IMR-90 (cell line): ENCODE results near the gene ZNF506. TPM values are rescaled to one million over a fixed set of nuclear protein-coding genes. Genes with fewer than 3 reads are reported as not detected.

ENCODE experiments used
- ATAC-seq: fragments of 200-7000 bp; cut with Tn5 transposase; 2 replicates; pipeline ENCODE4 v1.9.1; 2020; ENCODE audit warnings: low read depth, mild to moderate bottlenecking, moderate library complexity
- BruUV-seq: library from RNA; stranded (reverse); fragments of 400-500 nt; replicated peaks from 2 replicates; lab custom pipeline; 2021; lab: Mats Ljungman, UMichigan
- CTCF ChIA-PET: fragments of 300-600 bp; formaldehyde crosslinking; extraction: SDS; loops from one replicate; lab custom pipeline; 2021; ENCODE audit warnings: antibody characterized with exemption; lab: Yijun Ruan, JAX
- POLR2A ChIA-PET: fragments of 300-600 bp; sonication (Branson Sonifier 250); formaldehyde crosslinking; loops from one replicate; lab custom pipeline; 2022; ENCODE audit warnings: antibody characterized with exemption; ENCODE audit not compliant: unreplicated experiment; lab: Charles Lee
- DNase-seq: peaks from one replicate; pipeline ENCODE4 v3.0.0; 2013
- H2AFZ ChIP-seq: replicated peaks from 2 replicates; pipeline ENCODE3; 2013; ENCODE audit warnings: low read length, mild to moderate bottlenecking; ENCODE audit not compliant: poor library complexity
- H2AK5ac ChIP-seq: 2 replicates; pipeline ENCODE4 v1.6.1; 2013; ENCODE audit warnings: low read depth, low read length, inconsistent platforms
- H2AK9ac ChIP-seq: replicated peaks from 2 replicates; pipeline ENCODE3; 2013; ENCODE audit warnings: mild to moderate bottlenecking, low read depth, low read length, moderate library complexity; ENCODE audit not compliant: poor library complexity
- H2BK120ac ChIP-seq: 2 replicates; pipeline ENCODE4 v1.6.1; 2013; ENCODE audit warnings: low read depth, low read length, inconsistent platforms
- H2BK15ac ChIP-seq: 3 replicates; pipeline ENCODE4 v1.6.1; 2013; ENCODE audit warnings: low read depth, low read length, inconsistent platforms
- H2BK20ac ChIP-seq: 2 replicates; pipeline ENCODE4 v1.6.1; 2013; ENCODE audit warnings: low read depth, mild to moderate bottlenecking, inconsistent platforms, low read length, moderate library complexity
- H2BK5ac ChIP-seq: 2 replicates; pipeline ENCODE4 v1.6.1; 2013; ENCODE audit warnings: mild to moderate bottlenecking, low read depth, low read length, inconsistent platforms; ENCODE audit not compliant: poor library complexity, severe bottlenecking
- H3K14ac ChIP-seq: replicated peaks from 2 replicates; pipeline ENCODE4 v1.6.1; 2013; ENCODE audit warnings: low read depth, low read length, inconsistent platforms
- H3K18ac ChIP-seq: 2 replicates; pipeline ENCODE4 v1.6.1; 2013; ENCODE audit warnings: low read depth, low read length, control low read depth
- H3K23ac ChIP-seq: 2 replicates; pipeline ENCODE4 v1.6.1; 2013; ENCODE audit warnings: low read depth, low read length, inconsistent platforms
- H3K27ac ChIP-seq: 2 replicates; pipeline ENCODE4 v1.5.1; 2013; ENCODE audit warnings: mild to moderate bottlenecking, control low read depth, low read length; ENCODE audit not compliant: insufficient read depth
- H3K27me3 ChIP-seq: 2 replicates; pipeline ENCODE4 v1.6.1; 2013; ENCODE audit warnings: low read length; ENCODE audit not compliant: control insufficient read depth, insufficient read depth
- H3K36me3 ChIP-seq: 2 replicates; pipeline ENCODE4 v1.6.1; 2013; ENCODE audit warnings: low read length, mixed read lengths; ENCODE audit not compliant: control insufficient read depth, insufficient read depth
- H3K4ac ChIP-seq: 2 replicates; pipeline ENCODE4 v1.6.1; 2013; ENCODE audit warnings: low read depth, low read length, inconsistent platforms
- H3K4me1 ChIP-seq: 2 replicates; pipeline ENCODE4 v1.6.1; 2013; ENCODE audit warnings: low read length, mixed read lengths; ENCODE audit not compliant: control insufficient read depth, insufficient read depth
- H3K4me2 ChIP-seq: 2 replicates; pipeline ENCODE4 v1.6.1; 2013; ENCODE audit warnings: low read depth, mild to moderate bottlenecking, control low read depth, low read length, moderate library complexity
- H3K4me3 ChIP-seq: 2 replicates; pipeline ENCODE4 v1.5.1; 2013; ENCODE audit warnings: low read depth, mild to moderate bottlenecking, control low read depth, low read length, moderate library complexity; ENCODE audit not compliant: insufficient read depth
- H3K56ac ChIP-seq: 2 replicates; pipeline ENCODE4 v1.6.1; 2013; ENCODE audit warnings: low read length, inconsistent platforms; ENCODE audit not compliant: insufficient read depth; ENCODE audit errors: extremely low read depth
- H3K79me1 ChIP-seq, 2 experiments: 2 replicates each; pipeline ENCODE4 v1.6.1; 2013; ENCODE audit warnings: low read length in 2 of 2, inconsistent platforms in 1 of 2, low read depth in 1 of 2
- H3K9ac ChIP-seq: 2 replicates; pipeline ENCODE4 v1.6.1; 2013; ENCODE audit warnings: low read depth, low read length, control low read depth
- H3K9me1 ChIP-seq: 2 replicates; pipeline ENCODE4 v1.6.1; 2013; ENCODE audit warnings: low read length, inconsistent platforms; ENCODE audit not compliant: insufficient read depth
- H3K9me3 ChIP-seq: 2 replicates; pipeline ENCODE4 v1.6.1; 2013; ENCODE audit warnings: low read length; ENCODE audit not compliant: control insufficient read depth, insufficient read depth
- H4K20me1 ChIP-seq: 2 replicates; pipeline ENCODE4 v1.6.1; 2013; ENCODE audit warnings: low read length, inconsistent platforms; ENCODE audit not compliant: insufficient read depth
- H4K5ac ChIP-seq: 2 replicates; pipeline ENCODE4 v1.6.1; 2013; ENCODE audit warnings: mild to moderate bottlenecking, low read depth, low read length, control low read depth
- H4K8ac ChIP-seq, 2 experiments: 2 replicates each; pipeline ENCODE4 v1.6.1; 2013; ENCODE audit warnings: low read depth in 2 of 2, low read length in 2 of 2, control low read depth in 1 of 2, inconsistent platforms in 1 of 2
- H4K91ac ChIP-seq: 2 replicates; pipeline ENCODE4 v1.6.1; 2013; ENCODE audit warnings: low read depth, low read length, inconsistent platforms; ENCODE audit not compliant: insufficient read depth
- BHLHE40 ChIP-seq: fragments of 150-350 bp; IDR thresholded peaks from 2 replicates; pipeline ENCODE4 v1.6.1; 2016; ENCODE audit warnings: mild to moderate bottlenecking, low read depth, low read length
- CEBPB ChIP-seq: IDR thresholded peaks from 2 replicates; pipeline ENCODE4 v1.6.1; 2012; ENCODE audit warnings: low read depth, low read length, improper control_type of control experiment
- CHD1 ChIP-seq: IDR thresholded peaks from 2 replicates; pipeline ENCODE4 v1.6.1; 2012; ENCODE audit warnings: low read depth, low read length, improper control_type of control experiment
- CTCF ChIP-seq: conservative IDR thresholded peaks from 2 replicates; pipeline ENCODE4 v1.5.1; 2012; ENCODE audit warnings: mild to moderate bottlenecking, low read depth, low read length, improper control_type of control experiment
- FOS ChIP-seq: fragments of 150-350 bp; IDR thresholded peaks from 2 replicates; pipeline ENCODE4 v1.6.1; 2016; ENCODE audit warnings: low read depth, low read length
- MAFK ChIP-seq: IDR thresholded peaks from 2 replicates; pipeline ENCODE4 v1.6.1; 2012; ENCODE audit warnings: low read depth, low read length, improper control_type of control experiment
- RFX5 ChIP-seq: IDR thresholded peaks from 2 replicates; pipeline ENCODE4 v1.8.0; 2012; ENCODE audit warnings: low read depth, mild to moderate bottlenecking, low read length, moderate library complexity
- WGBS, 2 experiments: methylation state at CpG; one replicate each; pipeline versions ENCODE4 v1.1.5 to v1.1.7; 2013; ENCODE audit warnings: missing lambda C conversion rate in 2 of 2; ENCODE audit not compliant: insufficient read length in 1 of 2; ENCODE audit errors: extremely low coverage in 2 of 2; 5-methylcytosine and 5-hydroxymethylcytosine counted together
- dilution Hi-C: fragments of 300-500 bp; cut with HindIII; formaldehyde crosslinking; loops from one replicate; pipeline ENCODE4 v1.14.3; 2018; ENCODE audit warnings: low sequenced_read_pairs; ENCODE audit not compliant: unreplicated experiment
- in situ Hi-C: fragments of 300-500 bp; cut with MboI; formaldehyde crosslinking; loops from 3 replicates; pipeline ENCODE4 v1.14.3; 2019; ENCODE audit warnings: low sequenced_read_pairs, inconsistent platforms, mixed read lengths
- intact Hi-C: fragments of 100-400 bp; cut with micrococcal nuclease; formaldehyde crosslinking; loops from 2 replicates; pipeline ENCODE4 v1.10.0; 2022
- polyA plus RNA-seq, 3 experiments: library from polyadenylated mRNA; depleted of rRNA; stranded (reverse); fragments of >200 nt; gene quantifications; 2 replicates each; pipeline ENCODE4 v1.2.3, GENCODE V29; 2012; ENCODE audit warnings: low replicate concordance in 1 of 3
- total RNA-seq: library from RNA; depleted of rRNA; stranded (reverse); fragments of >200 nt; gene quantifications from 2 replicates; pipeline ENCODE4 v1.2.3, GENCODE V29; 2012

The ZNF506 gene
- total and polyA plus RNA-seq, 2 of the 4 experiments (the other 2 are of a cell fraction), result 2.4 to 6.1 TPM

- H2BK120ac ChIP-seq, result no peak overlapping the region
- peaks cover 43% of the 10 kb centered on the region for H3K9me3 ChIP-seq
- POLR2A ChIA-PET, result no interaction called here
- no peak overlapping the region for H3K14ac ChIP-seq
- dilution Hi-C loops (no loop called here), in situ Hi-C loops (no loop called here), intact Hi-C loops (no loop called here)
- no peak overlapping the region for H3K27ac ChIP-seq
- H2AFZ ChIP-seq, result no peak overlapping the region
- no peak overlapping the region for H3K4me2 ChIP-seq
- no TSS peak for BruUV-seq
- H3K9me1 ChIP-seq, result no peaks in the 10 kb centered on the region
- H4K8ac ChIP-seq, result no peak overlapping the region
- no peak overlapping the region for H4K5ac ChIP-seq
- H2BK5ac ChIP-seq, result no peak overlapping the region
- CTCF ChIA-PET, result no interaction called here
- H2AK9ac ChIP-seq, result no peak overlapping the region
- no peaks in the 10 kb centered on the region for H4K20me1 ChIP-seq
- no peak overlapping the region for H3K18ac ChIP-seq
- H3K79me1 ChIP-seq, result no peaks in the 10 kb centered on the region
- H3K23ac ChIP-seq, result no peak overlapping the region
- H3K56ac ChIP-seq, result no peak overlapping the region
- H2BK15ac ChIP-seq, result no peak overlapping the region
- no peak overlapping the region for H3K4me3 ChIP-seq
- no peaks in the 10 kb centered on the region for H3K4me1 ChIP-seq
- no peak overlapping the region for H2BK20ac ChIP-seq
- ATAC-seq (no peak), DNase-seq (no peak)
- H3K27me3 ChIP-seq, result no peaks in the 10 kb centered on the region
- H3K4ac ChIP-seq, result no peak overlapping the region
- no peak overlapping the region for H3K9ac ChIP-seq
- H3K36me3 ChIP-seq, result no peaks in the 10 kb centered on the region
- TF ChIP-seq CEBPB (no peak), CHD1 (no peak), BHLHE40 (no peak), RFX5 (no peak), FOS (no peak), MAFK (no peak), CTCF (no peak)
- H4K91ac ChIP-seq, result no peak overlapping the region
- H2AK5ac ChIP-seq, result no peak overlapping the region
- WGBS, 2 experiments, result 59% methylated on average over 6 of the region's 17 CpGs; no CpG with 5 or more reads in 1 of the 2 experiments
Measured at GRCh38 chr19:19745496-19746285, 75.9 kb downstream of the ZNF506 start.
